HepG2 (cell line): ENCODE data around the gene NLRP6. TPM values are rescaled to one million over a fixed set of nuclear protein-coding genes. Genes with fewer than 3 reads are reported as not detected.

Experiments used
- EHMT2 ChIP-seq: fragments of 200-600 bp; sonication (generic); IDR thresholded peaks from 2 replicates; pipeline ENCODE4 v1.7.0; 2017; ENCODE audit warnings: antibody characterized with exemption, low read depth, low read length, borderline replicate concordance
- FOXC1 ChIP-seq: sonication (generic); formaldehyde crosslinking; IDR thresholded peaks from 2 replicates; pipeline ENCODE4 v1.8.0; 2022; ENCODE audit warnings: mild to moderate bottlenecking, missing genetic modification reagents, borderline replicate concordance
- GABPB1 ChIP-seq: IDR thresholded peaks from 2 replicates; pipeline ENCODE4 v1.6.1; 2016; ENCODE audit warnings: mild to moderate bottlenecking, missing genetic modification reagents, moderate library complexity, missing compliant biosample characterization
- HHEX ChIP-seq: IDR thresholded peaks from 2 replicates; pipeline ENCODE4 v1.6.1; 2016; ENCODE audit warnings: control low read depth
- KAT7 ChIP-seq: IDR thresholded peaks from 2 replicates; pipeline ENCODE4 v1.6.1; 2018; ENCODE audit warnings: borderline replicate concordance, missing compliant biosample characterization
- NCOA2 ChIP-seq: sonication (generic); formaldehyde crosslinking; IDR thresholded peaks from 2 replicates; pipeline ENCODE4 v1.8.0; 2022; ENCODE audit warnings: inconsistent platforms
- YY1 ChIP-seq: IDR thresholded peaks from 2 replicates; pipeline ENCODE4 v1.6.1; 2011; ENCODE audit warnings: low read length, low read depth, moderate library complexity, mild to moderate bottlenecking; ENCODE audit not compliant: insufficient read depth, insufficient replicate concordance
- ZFYVE20 ChIP-seq: sonication (generic); formaldehyde crosslinking; IDR thresholded peaks from 2 replicates; pipeline ENCODE4 v1.8.0; 2023; ENCODE audit warnings: low read depth, mild to moderate bottlenecking, moderate library complexity, missing genetic modification reagents, borderline replicate concordance
- ZMYM4 ChIP-seq: sonication (generic); formaldehyde crosslinking; IDR thresholded peaks from 2 replicates; pipeline ENCODE4 v1.8.1; 2023; ENCODE audit warnings: mild to moderate bottlenecking, missing genetic modification reagents
- ZNF282 ChIP-seq: fragments of 450-650 bp; IDR thresholded peaks from 2 replicates; pipeline ENCODE4 v1.6.1; 2018; ENCODE audit not compliant: partially characterized antibody
- ZNF292 ChIP-seq: sonication (generic); formaldehyde crosslinking; IDR thresholded peaks from 2 replicates; pipeline ENCODE4 v1.8.1; 2022; ENCODE audit warnings: mild to moderate bottlenecking, low read depth, missing genetic modification reagents, borderline replicate concordance
- ZNF564 ChIP-seq: sonication (generic); formaldehyde crosslinking; IDR thresholded peaks from 2 replicates; pipeline ENCODE4 v1.8.1; 2023; ENCODE audit warnings: mild to moderate bottlenecking, missing genetic modification reagents
- ZNF724P ChIP-seq: sonication (generic); formaldehyde crosslinking; IDR thresholded peaks from 2 replicates; pipeline ENCODE4 v1.8.0; 2022; ENCODE audit warnings: missing genetic modification reagents, borderline replicate concordance
- ZNF841 ChIP-seq: sonication (generic); formaldehyde crosslinking; IDR thresholded peaks from 2 replicates; pipeline ENCODE4 v1.8.1; 2023; ENCODE audit warnings: missing genetic modification reagents, borderline replicate concordance
- polyA plus RNA-seq, 8 experiments: library from polyadenylated mRNA; depleted of rRNA in 3 of 8; stranded (reverse) in 7 of 8; unstranded in 1 of 8; fragments of >200 nt; fragmentation: Illumina TruSeq in 4 of 8; extraction: Trizol in 4 of 8; gene quantifications; 2 replicates each; pipeline versions ENCODE4 v1.2.1 to v1.2.3, GENCODE V29; 2011 to 2016; ENCODE audit warnings: low read depth in 4 of 8, missing spikeins in 1 of 8, mixed read lengths in 1 of 8; ENCODE audit not compliant: insufficient read depth in 1 of 8
- total RNA-seq, 5 experiments: library from RNA; depleted of rRNA; stranded (reverse); fragments of >200 nt; fragmentation: Illumina TruSeq; extraction: Trizol; gene quantifications; 2 replicates each; pipeline ENCODE4 v1.2.3, GENCODE V29; 2016; ENCODE audit warnings: low read depth in 1 of 5
- TF ChIP-seq, protein P1 (sequence below): sonication (generic); formaldehyde crosslinking; IDR thresholded peaks from 2 replicates; pipeline ENCODE4 v1.8.1; 2023; ENCODE audit warnings: mild to moderate bottlenecking, inconsistent platforms, moderate library complexity, missing genetic modification reagents, borderline replicate concordance
- TF ChIP-seq, protein P2 (sequence below): sonication (generic); formaldehyde crosslinking; IDR thresholded peaks from 2 replicates; pipeline ENCODE4 v1.5.0; 2020; ENCODE audit warnings: missing genetic modification reagents, mild to moderate bottlenecking, borderline replicate concordance
- TF ChIP-seq, protein P3 (sequence below): sonication (generic); formaldehyde crosslinking; IDR thresholded peaks from 2 replicates; pipeline ENCODE4 v1.4.0; 2020; ENCODE audit warnings: missing genetic modification reagents, mild to moderate bottlenecking, borderline replicate concordance
- TF ChIP-seq, protein P4 (sequence below): sonication (generic); formaldehyde crosslinking; conservative IDR thresholded peaks from 2 replicates; pipeline ENCODE4 v1.8.0; 2022; ENCODE audit warnings: mild to moderate bottlenecking, moderate library complexity, missing genetic modification reagents

The NLRP6 gene
- total and polyA plus RNA-seq, 2 of the 13 experiments (the other 11 are each of a cell fraction or from before 2014, with no cell fraction given) = not detected

DNA sequence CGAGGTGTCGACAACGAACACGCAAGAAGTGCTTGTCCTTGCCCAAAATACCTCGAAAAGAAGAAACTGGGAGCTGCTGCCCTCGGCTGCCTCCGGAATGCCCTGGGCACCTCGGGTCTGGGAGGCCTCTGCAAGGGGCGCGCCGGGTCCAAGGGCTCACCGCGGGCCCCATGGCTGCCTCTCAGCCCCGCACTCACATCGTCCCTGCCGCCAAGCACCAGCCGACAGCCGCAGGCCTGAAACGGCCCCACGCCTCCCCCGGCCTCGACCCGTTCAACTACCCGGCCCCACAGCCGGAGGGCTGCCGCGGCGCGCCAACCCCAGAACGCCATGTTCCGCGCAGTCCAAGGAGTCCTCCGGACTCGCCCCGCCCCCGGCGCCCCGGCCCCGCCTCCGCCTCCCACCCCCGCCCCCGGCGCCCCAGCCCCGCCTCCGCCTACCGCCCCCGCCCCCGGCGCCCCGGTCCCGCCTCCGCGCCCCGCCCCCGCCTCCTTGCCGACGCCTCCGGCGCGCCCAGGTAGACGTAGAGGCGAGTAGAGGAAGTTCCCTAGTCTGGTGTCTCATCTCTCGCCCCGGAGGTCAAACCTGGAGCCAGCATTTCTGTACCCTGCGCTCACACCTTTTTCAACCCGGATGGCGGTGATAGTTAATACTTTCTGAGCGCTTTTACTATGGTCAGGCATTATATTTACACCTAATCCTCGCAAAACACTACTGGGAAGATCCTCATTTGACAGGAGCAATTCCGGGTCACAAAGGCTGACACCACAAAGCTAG lies 42.0 kb upstream of the NLRP6 start, which contains the start of gene SIRT3 (continued):
- TF ChIP-seq ZNF564 (CRISPR knock-in tag) (peak; percentile 71; the same call in 1 of the 2 replicates), ZNF282 (no peak), ZNF724P (CRISPR knock-in tag) (no peak), ZMYM4 (CRISPR knock-in tag) (0 out of 2 replicates have a peak, but pooled peaks have one; percentile 24), EHMT2 (no peak), GABPB1 (no peak), FOXC1 (no peak; the same call in 1 of the 2 replicates), ZNF292 (CRISPR knock-in tag) (no peak), YY1 (peak; percentile 88), ZNF841 (no peak), KAT7 (CRISPR knock-in tag) (no peak; the same call in 1 of the 2 replicates), ZFYVE20 (no peak; the same call in 1 of the 2 replicates), NCOA2 (CRISPR knock-in tag) (no peak; the same call in 1 of the 2 replicates), HHEX (no peak)
- TF ChIP-seq, protein P1, sequence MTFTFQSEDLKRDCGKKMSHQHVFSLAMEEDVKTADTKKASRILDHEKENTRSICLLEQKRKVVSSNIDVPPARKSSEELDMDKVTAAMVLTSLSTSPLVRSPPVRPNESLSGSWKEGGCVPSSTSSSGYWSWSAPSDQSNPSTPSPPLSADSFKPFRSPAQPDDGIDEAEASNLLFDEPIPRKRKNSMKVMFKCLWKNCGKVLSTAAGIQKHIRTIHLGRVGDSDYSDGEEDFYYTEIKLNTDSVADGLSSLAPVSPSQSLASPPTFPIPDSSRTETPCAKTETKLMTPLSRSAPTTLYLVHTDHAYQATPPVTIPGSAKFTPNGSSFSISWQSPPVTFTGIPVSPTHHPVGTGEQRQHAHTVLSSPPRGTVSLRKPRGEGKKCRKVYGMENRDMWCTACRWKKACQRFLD = 0 out of 2 replicates have a peak, but pooled peaks have one; percentile 7
- TF ChIP-seq, protein P2, sequence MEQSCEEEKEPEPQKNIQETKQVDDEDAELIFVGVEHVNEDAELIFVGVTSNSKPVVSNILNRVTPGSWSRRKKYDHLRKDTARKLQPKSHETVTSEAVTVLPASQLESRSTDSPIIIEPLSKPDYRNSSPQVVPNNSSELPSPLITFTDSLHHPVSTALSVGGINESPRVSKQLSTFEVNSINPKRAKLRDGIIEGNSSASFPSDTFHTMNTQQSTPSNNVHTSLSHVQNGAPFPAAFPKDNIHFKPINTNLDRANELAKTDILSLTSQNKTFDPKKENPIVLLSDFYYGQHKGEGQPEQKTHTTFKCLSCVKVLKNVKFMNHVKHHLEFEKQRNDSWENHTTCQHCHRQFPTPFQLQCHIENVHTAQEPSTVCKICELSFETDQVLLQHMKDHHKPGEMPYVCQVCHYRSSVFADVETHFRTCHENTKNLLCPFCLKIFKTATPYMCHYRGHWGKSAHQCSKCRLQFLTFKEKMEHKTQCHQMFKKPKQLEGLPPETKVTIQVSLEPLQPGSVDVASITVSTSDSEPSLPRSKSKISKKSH (CRISPR knock-in tag) = 0 out of 2 replicates have a peak, but pooled peaks have one; percentile 51
- TF ChIP-seq, protein P3, sequence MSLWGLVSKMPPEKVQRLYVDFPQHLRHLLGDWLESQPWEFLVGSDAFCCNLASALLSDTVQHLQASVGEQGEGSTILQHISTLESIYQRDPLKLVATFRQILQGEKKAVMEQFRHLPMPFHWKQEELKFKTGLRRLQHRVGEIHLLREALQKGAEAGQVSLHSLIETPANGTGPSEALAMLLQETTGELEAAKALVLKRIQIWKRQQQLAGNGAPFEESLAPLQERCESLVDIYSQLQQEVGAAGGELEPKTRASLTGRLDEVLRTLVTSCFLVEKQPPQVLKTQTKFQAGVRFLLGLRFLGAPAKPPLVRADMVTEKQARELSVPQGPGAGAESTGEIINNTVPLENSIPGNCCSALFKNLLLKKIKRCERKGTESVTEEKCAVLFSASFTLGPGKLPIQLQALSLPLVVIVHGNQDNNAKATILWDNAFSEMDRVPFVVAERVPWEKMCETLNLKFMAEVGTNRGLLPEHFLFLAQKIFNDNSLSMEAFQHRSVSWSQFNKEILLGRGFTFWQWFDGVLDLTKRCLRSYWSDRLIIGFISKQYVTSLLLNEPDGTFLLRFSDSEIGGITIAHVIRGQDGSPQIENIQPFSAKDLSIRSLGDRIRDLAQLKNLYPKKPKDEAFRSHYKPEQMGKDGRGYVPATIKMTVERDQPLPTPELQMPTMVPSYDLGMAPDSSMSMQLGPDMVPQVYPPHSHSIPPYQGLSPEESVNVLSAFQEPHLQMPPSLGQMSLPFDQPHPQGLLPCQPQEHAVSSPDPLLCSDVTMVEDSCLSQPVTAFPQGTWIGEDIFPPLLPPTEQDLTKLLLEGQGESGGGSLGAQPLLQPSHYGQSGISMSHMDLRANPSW (CRISPR knock-in tag) = no peak
- TF ChIP-seq, protein P4, sequence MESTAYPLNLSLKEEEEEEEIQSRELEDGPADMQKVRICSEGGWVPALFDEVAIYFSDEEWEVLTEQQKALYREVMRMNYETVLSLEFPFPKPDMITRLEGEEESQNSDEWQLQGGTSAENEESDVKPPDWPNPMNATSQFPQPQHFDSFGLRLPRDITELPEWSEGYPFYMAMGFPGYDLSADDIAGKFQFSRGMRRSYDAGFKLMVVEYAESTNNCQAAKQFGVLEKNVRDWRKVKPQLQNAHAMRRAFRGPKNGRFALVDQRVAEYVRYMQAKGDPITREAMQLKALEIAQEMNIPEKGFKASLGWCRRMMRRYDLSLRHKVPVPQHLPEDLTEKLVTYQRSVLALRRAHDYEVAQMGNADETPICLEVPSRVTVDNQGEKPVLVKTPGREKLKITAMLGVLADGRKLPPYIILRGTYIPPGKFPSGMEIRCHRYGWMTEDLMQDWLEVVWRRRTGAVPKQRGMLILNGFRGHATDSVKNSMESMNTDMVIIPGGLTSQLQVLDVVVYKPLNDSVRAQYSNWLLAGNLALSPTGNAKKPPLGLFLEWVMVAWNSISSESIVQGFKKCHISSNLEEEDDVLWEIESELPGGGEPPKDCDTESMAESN = no peak
